ENCODE results near the gene SYDE2. TPM values are rescaled to one million over a fixed set of nuclear protein-coding genes. Genes with fewer than 3 reads are reported as not detected.

The SYDE2 gene
- total and polyA plus RNA-seq, 9 of the 15 experiments (the other 6 are each of a cell fraction or from before 2014, with no cell fraction given), result 0.39 to 8.7 (median 4.5) TPM

DNA sequence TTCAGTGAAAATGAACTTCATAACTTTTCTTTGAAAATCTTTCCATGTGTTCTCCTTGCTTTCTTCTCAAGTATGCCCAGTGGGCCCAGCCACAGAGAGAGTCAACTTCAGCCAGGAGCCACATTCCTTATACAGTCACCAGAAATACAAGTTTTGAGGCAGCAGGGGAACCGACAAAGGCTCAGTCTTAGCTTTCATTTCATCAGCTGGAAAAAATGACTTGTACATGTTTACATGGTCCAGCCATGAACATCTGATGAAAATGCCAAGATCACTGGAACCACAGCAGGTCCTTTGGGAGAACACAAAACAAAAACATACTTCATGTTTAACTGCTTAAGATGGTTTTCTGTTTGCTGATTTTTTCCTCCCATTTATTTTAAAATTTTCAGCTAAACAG, 72.5 kb downstream of the SYDE2 start:
- H3K27me3 ChIP-seq (ENCODE audit: control insufficient read depth in 2 of 2, insufficient read depth in 2 of 2, low read length in 2 of 2), result peaks cover 3 to 7% of the 10 kb centered on the region in 2 experiments; a peak in 3 of 5 replicates
- CTCF ChIA-PET (ENCODE audit: low intra/inter-chr PET ratio), result no interaction called here
- ATAC-seq (no peak), FAIRE-seq (no peak), DNase-seq (ENCODE audit: extremely low read depth in 1 of 4, low spot score in 3 of 4) (no peak)
- no peaks in the 10 kb centered on the region for H3K4me1 ChIP-seq (replicated peaks in 1 of 2; ENCODE audit: control insufficient read depth in 2 of 2, insufficient read depth in 2 of 2, low read length in 2 of 2)
- POLR2A ChIA-PET, result interaction anchor here (1.7 kb wide), 1 partner anchor 14 kb away, joined by 4 read pairs; no protein-coding TSS in a partner anchor
- H3K9ac ChIP-seq (ENCODE audit: insufficient read depth in 1 of 2, low read depth in 2 of 2, low read length in 2 of 2), result no peak overlapping the region
- H4K20me1 ChIP-seq (replicated peaks; ENCODE audit: control insufficient read depth, insufficient read depth, low read length), result no peaks in the 10 kb centered on the region
- H3K79me2 ChIP-seq (ENCODE audit: control insufficient read depth, insufficient read depth, low read length), result no peaks in the 10 kb centered on the region
- H2AFZ ChIP-seq (ENCODE audit: low read depth, low read length), result no peak overlapping the region
- no peaks in the 10 kb centered on the region for H3K9me1 ChIP-seq (ENCODE audit: control insufficient read depth, insufficient read depth, low read length)
- in situ Hi-C loops (cut with MboI) (no loop called here), intact Hi-C loops (cut with micrococcal nuclease) (no loop called here)
- H3K4me2 ChIP-seq (ENCODE audit: insufficient read depth, low read length), result no peak overlapping the region
- TF ChIP-seq SMARCA5 (IDR thresholded peaks at IDR 0.05) (no peak), ZNF121 (CRISPR knock-in tag; conservative IDR thresholded peaks at IDR 0.05) (no peak), NCOA4 (IDR thresholded peaks at IDR 0.05; ENCODE audit: partially characterized antibody) (no peak), XRCC3 (IDR thresholded peaks at IDR 0.05) (no peak), MEIS2 (IDR thresholded peaks at IDR 0.05; ENCODE audit: partially characterized antibody) (no peak), MEF2D (tag; conservative IDR thresholded peaks at IDR 0.05; ENCODE audit: low read depth) (no peak), CTBP1 (IDR thresholded peaks at IDR 0.05; ENCODE audit: borderline replicate concordance) (no peak), ATF7 (IDR thresholded peaks at IDR 0.05) (no peak), TOE1 (IDR thresholded peaks at IDR 0.05; ENCODE audit: borderline replicate concordance) (no peak), TOE1 (CRISPR knock-in tag; IDR thresholded peaks at IDR 0.05; ENCODE audit: borderline replicate concordance, low read depth) (no peak), ZNF589 (CRISPR knock-in tag; IDR thresholded peaks at IDR 0.05; ENCODE audit: low read depth) (no peak), ZNF263 (CRISPR knock-in tag; IDR thresholded peaks at IDR 0.05; ENCODE audit: borderline replicate concordance) (no peak), ZC3H4 (CRISPR knock-in tag; IDR thresholded peaks at IDR 0.05; ENCODE audit: borderline replicate concordance) (no peak), KDM4B (IDR thresholded peaks at IDR 0.05; ENCODE audit: borderline replicate concordance in 2 of 2, low read depth in 1 of 2) (no peak)
- TF ChIP-seq, protein P1, sequence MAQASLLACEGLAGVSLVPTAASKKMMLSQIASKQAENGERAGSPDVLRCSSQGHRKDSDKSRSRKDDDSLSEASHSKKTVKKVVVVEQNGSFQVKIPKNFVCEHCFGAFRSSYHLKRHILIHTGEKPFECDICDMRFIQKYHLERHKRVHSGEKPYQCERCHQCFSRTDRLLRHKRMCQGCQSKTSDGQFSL (CRISPR knock-in tag; IDR thresholded peaks at IDR 0.05), result no peak
- TF ChIP-seq, protein P1 (tag; IDR thresholded peaks at IDR 0.05), result no peak
- TF ChIP-seq, protein P2, sequence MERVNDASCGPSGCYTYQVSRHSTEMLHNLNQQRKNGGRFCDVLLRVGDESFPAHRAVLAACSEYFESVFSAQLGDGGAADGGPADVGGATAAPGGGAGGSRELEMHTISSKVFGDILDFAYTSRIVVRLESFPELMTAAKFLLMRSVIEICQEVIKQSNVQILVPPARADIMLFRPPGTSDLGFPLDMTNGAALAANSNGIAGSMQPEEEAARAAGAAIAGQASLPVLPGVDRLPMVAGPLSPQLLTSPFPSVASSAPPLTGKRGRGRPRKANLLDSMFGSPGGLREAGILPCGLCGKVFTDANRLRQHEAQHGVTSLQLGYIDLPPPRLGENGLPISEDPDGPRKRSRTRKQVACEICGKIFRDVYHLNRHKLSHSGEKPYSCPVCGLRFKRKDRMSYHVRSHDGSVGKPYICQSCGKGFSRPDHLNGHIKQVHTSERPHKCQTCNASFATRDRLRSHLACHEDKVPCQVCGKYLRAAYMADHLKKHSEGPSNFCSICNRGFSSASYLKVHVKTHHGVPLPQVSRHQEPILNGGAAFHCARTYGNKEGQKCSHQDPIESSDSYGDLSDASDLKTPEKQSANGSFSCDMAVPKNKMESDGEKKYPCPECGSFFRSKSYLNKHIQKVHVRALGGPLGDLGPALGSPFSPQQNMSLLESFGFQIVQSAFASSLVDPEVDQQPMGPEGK (CRISPR knock-in tag; IDR thresholded peaks at IDR 0.05; ENCODE audit: borderline replicate concordance), result no peak
- TF ChIP-seq, protein P3, sequence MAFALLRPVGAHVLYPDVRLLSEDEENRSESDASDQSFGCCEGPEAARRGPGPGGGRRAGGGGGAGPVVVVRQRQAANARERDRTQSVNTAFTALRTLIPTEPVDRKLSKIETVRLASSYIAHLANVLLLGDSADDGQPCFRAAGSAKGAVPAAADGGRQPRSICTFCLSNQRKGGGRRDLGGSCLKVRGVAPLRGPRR (CRISPR knock-in tag; IDR thresholded peaks at IDR 0.05), result no peak
- TF ChIP-seq, protein P4, sequence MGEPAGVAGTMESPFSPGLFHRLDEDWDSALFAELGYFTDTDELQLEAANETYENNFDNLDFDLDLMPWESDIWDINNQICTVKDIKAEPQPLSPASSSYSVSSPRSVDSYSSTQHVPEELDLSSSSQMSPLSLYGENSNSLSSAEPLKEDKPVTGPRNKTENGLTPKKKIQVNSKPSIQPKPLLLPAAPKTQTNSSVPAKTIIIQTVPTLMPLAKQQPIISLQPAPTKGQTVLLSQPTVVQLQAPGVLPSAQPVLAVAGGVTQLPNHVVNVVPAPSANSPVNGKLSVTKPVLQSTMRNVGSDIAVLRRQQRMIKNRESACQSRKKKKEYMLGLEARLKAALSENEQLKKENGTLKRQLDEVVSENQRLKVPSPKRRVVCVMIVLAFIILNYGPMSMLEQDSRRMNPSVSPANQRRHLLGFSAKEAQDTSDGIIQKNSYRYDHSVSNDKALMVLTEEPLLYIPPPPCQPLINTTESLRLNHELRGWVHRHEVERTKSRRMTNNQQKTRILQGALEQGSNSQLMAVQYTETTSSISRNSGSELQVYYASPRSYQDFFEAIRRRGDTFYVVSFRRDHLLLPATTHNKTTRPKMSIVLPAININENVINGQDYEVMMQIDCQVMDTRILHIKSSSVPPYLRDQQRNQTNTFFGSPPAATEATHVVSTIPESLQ (CRISPR knock-in tag; IDR thresholded peaks at IDR 0.05), result no peak
- H3K4me3 ChIP-seq, result no peak overlapping the region
- no peaks in the 10 kb centered on the region for H3K36me3 ChIP-seq (ENCODE audit: control insufficient read depth, insufficient read depth, low read length)
- no peaks in the 10 kb centered on the region for H3K9me3 ChIP-seq (replicated peaks; ENCODE audit: control insufficient read depth, insufficient read depth, low read depth, low read length)
- BruUV-seq (replicated peaks), result no TSS peak
- H3K27ac ChIP-seq (ENCODE audit: extremely low read depth, low read depth, low read length), result no peak overlapping the region
- WGBS (ENCODE audit: insufficient coverage, low coverage, missing lambda C conversion rate), result 0% methylated on average over 1 of the region's 1 CpG
